ENCODE results near the gene PLEKHA6. TPM values are rescaled to one million over a fixed set of nuclear protein-coding genes. Genes with fewer than 3 reads are reported as not detected.

PLEKHA6 gene

DNA sequence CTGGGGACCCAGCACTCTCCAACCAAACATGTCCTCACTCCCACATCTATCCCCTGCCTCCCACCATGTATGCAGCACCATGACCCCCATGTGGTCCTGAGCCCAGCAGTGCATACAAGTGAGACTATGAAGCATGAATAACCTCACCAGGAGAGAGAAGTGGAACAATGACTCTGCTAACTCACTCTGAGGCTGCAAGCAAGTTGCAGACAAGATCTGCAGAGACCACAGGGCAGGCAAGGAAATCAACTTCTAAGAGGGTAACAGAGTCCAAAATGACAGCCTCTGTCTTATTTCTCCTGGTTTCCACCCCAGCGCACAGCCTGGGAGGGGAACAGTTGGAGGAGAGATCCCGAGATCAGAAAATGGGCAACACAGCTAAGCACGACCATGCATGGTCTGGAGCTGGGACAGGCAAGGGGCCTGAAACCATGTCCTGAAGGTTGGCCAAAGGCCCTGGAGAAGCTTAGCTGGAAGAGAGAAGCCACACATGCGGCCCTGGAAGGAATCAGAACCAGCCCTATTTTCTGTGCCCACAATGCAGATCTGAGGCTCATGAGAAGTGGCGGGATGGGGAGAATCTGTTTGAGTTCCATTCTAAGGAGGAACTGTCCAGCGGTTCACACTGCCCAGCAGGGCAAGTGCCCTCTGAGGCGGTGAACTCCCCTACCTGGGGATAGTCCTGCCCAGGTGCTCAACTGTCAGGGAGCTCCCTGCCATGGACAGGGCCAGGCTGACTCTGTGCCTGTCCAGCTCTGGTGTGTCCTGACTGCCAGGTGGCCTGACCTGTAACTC, 181.0 kb downstream of the PLEKHA6 start:
- Histone ChIP-seq H3K4me2 (ENCODE audit: low read length) (no peak overlapping the region), H3K4me1 (ENCODE audit: control insufficient read depth, insufficient read depth, low read length) (no peaks in the 10 kb centered on the region), H3K4me3 (ENCODE audit: low read length) (no peak overlapping the region), H3K9ac (ENCODE audit: low read depth, low read length) (no peak overlapping the region), H3K9me3 (replicated peaks; ENCODE audit: low read length) (no peaks in the 10 kb centered on the region), H3K27me3 (ENCODE audit: control insufficient read depth, insufficient read depth, low read length) (peaks cover 63% of the 10 kb centered on the region), H3K36me3 (ENCODE audit: insufficient read depth, low read length) (no peaks in the 10 kb centered on the region)

GRCh38 chr1:204177133-204177532, 182.6 kb downstream of the PLEKHA6 start:
- Histone ChIP-seq H3K4me2 (ENCODE audit: low read length) (no peak overlapping the region), H3K9me3 (replicated peaks; ENCODE audit: low read length) (no peaks in the 10 kb centered on the region), H3K36me3 (ENCODE audit: insufficient read depth, low read length) (no peaks in the 10 kb centered on the region), H3K4me1 (ENCODE audit: control insufficient read depth, insufficient read depth, low read length) (peaks cover 6% of the 10 kb centered on the region), H3K4me3 (ENCODE audit: low read length) (no peak overlapping the region), H3K27me3 (ENCODE audit: control insufficient read depth, insufficient read depth, low read length) (peaks cover 63% of the 10 kb centered on the region), H3K9ac (ENCODE audit: low read depth, low read length) (no peak overlapping the region)

DNA sequence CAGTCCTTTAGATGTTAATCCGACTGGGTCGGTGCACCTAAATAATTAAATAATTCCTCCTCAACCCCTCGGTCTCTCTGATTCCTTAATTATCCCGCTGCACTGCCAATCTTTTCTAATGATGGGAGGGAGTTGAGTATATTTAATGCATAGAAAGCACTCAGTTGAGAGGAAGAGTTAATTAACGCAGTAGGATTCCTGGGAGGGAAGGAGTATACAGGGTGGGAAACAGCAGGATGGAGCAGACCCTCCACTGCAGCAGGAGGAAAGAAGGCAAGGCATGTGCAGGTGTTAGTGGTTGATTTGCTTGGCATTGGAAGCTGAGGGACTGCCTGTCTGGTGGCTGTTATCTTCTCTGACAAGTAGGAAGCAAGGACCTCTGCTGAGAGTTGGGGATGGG, 183.7 kb downstream of the PLEKHA6 start:
- no peak overlapping the region for H3K4me3 ChIP-seq (ENCODE audit: low read length)
- H3K36me3 ChIP-seq (ENCODE audit: insufficient read depth, low read length): no peaks in the 10 kb centered on the region
- H3K4me2 ChIP-seq (ENCODE audit: low read length): no peak overlapping the region
- H3K27me3 ChIP-seq (ENCODE audit: control insufficient read depth, insufficient read depth, low read length): peaks cover 58% of the 10 kb centered on the region
- H3K9me3 ChIP-seq (replicated peaks; ENCODE audit: low read length): no peaks in the 10 kb centered on the region
- no peak overlapping the region for H3K9ac ChIP-seq (ENCODE audit: low read depth, low read length)
- H3K4me1 ChIP-seq (ENCODE audit: control insufficient read depth, insufficient read depth, low read length): peaks cover 16% of the 10 kb centered on the region

- no peak overlapping the region for H3K9ac ChIP-seq (ENCODE audit: low read depth, low read length)
- H3K4me3 ChIP-seq (ENCODE audit: low read length): no peak overlapping the region
- peaks cover 49% of the 10 kb centered on the region for H3K27me3 ChIP-seq (ENCODE audit: control insufficient read depth, insufficient read depth, low read length)
- no peaks in the 10 kb centered on the region for H3K36me3 ChIP-seq (ENCODE audit: insufficient read depth, low read length)
- no peaks in the 10 kb centered on the region for H3K9me3 ChIP-seq (replicated peaks; ENCODE audit: low read length)
- H3K4me1 ChIP-seq (ENCODE audit: control insufficient read depth, insufficient read depth, low read length): peaks cover 16% of the 10 kb centered on the region
- no peak overlapping the region for H3K4me2 ChIP-seq (ENCODE audit: low read length)
Measured at GRCh38 chr1:204174958-204175357, 184.8 kb downstream of the PLEKHA6 start.

GRCh38 chr1:204172404-204173029, 187.2 kb downstream of the PLEKHA6 start:
- no peak overlapping the region for H3K9ac ChIP-seq (ENCODE audit: low read depth, low read length)
- peaks cover 16% of the 10 kb centered on the region for H3K4me1 ChIP-seq (ENCODE audit: control insufficient read depth, insufficient read depth, low read length)
- peaks cover 25% of the 10 kb centered on the region for H3K27me3 ChIP-seq (ENCODE audit: control insufficient read depth, insufficient read depth, low read length)
- H3K36me3 ChIP-seq (ENCODE audit: insufficient read depth, low read length): no peaks in the 10 kb centered on the region
- H3K4me2 ChIP-seq (ENCODE audit: low read length): no peak overlapping the region
- no peak overlapping the region for H3K4me3 ChIP-seq (ENCODE audit: low read length)
- H3K9me3 ChIP-seq (replicated peaks; ENCODE audit: low read length): no peaks in the 10 kb centered on the region

- H3K27me3 ChIP-seq (ENCODE audit: control insufficient read depth, insufficient read depth, low read length): peaks cover 21% of the 10 kb centered on the region
- peaks cover 16% of the 10 kb centered on the region for H3K4me1 ChIP-seq (ENCODE audit: control insufficient read depth, insufficient read depth, low read length)
- H3K4me2 ChIP-seq (ENCODE audit: low read length): no peak overlapping the region
- H3K9ac ChIP-seq (ENCODE audit: low read depth, low read length): no peak overlapping the region
- no peaks in the 10 kb centered on the region for H3K36me3 ChIP-seq (ENCODE audit: insufficient read depth, low read length)
- H3K4me3 ChIP-seq (ENCODE audit: low read length): no peak overlapping the region
- no peaks in the 10 kb centered on the region for H3K9me3 ChIP-seq (replicated peaks; ENCODE audit: low read length)
Measured at GRCh38 chr1:204171751-204172178, 188.0 kb downstream of the PLEKHA6 start.

- no peaks in the 10 kb centered on the region for H3K9me3 ChIP-seq (replicated peaks; ENCODE audit: low read length)
Measured at GRCh38 chr1:204170494-204171155, 189.1 kb downstream of the PLEKHA6 start.

GRCh38 chr1:204169858-204170257, 189.9 kb downstream of the PLEKHA6 start:
- H3K4me2 ChIP-seq (ENCODE audit: low read length): no peak overlapping the region
- no peak overlapping the region for H3K9ac ChIP-seq (ENCODE audit: low read depth, low read length)
- H3K27me3 ChIP-seq (ENCODE audit: control insufficient read depth, insufficient read depth, low read length): peaks cover 7% of the 10 kb centered on the region
- H3K36me3 ChIP-seq (ENCODE audit: insufficient read depth, low read length): no peaks in the 10 kb centered on the region
- H3K4me1 ChIP-seq (ENCODE audit: control insufficient read depth, insufficient read depth, low read length): peaks cover 16% of the 10 kb centered on the region
- no peak overlapping the region for H3K4me3 ChIP-seq (ENCODE audit: low read length)
- H3K9me3 ChIP-seq (replicated peaks; ENCODE audit: low read length): no peaks in the 10 kb centered on the region

More at GRCh38 chr1:204170494-204171155, 189.1 kb downstream of the PLEKHA6 start:
- H3K27me3 ChIP-seq (ENCODE audit: control insufficient read depth, insufficient read depth, low read length): peaks cover 12% of the 10 kb centered on the region
- no peak overlapping the region for H3K4me2 ChIP-seq (ENCODE audit: low read length)
- H3K9ac ChIP-seq (ENCODE audit: low read depth, low read length): no peak overlapping the region
- no peak overlapping the region for H3K4me3 ChIP-seq (ENCODE audit: low read length)
- H3K36me3 ChIP-seq (ENCODE audit: insufficient read depth, low read length): no peaks in the 10 kb centered on the region
- peaks cover 16% of the 10 kb centered on the region for H3K4me1 ChIP-seq (ENCODE audit: control insufficient read depth, insufficient read depth, low read length)

Small RNAs within 50 kb of the gene (small RNA-seq; reads per million reads assigned to genes)
- gene AL606489.2: not detected
